GM21526 (cell line): ENCODE measurements around the gene VPS9D1.
"Not testable (repeated sequence)": the region's sequence is repeated elsewhere in the genome, so short reads cannot be mapped to it uniquely, and the experiment has no call there.

Experiments
- ATAC-seq: cut with Tn5 transposase; IDR thresholded peaks from one replicate; pipeline ENCODE4 v1.9.1; 2021; ENCODE audit warnings: moderate library complexity; ENCODE audit not compliant: unreplicated experiment, low FRiP score

Gene VPS9D1

DNA sequence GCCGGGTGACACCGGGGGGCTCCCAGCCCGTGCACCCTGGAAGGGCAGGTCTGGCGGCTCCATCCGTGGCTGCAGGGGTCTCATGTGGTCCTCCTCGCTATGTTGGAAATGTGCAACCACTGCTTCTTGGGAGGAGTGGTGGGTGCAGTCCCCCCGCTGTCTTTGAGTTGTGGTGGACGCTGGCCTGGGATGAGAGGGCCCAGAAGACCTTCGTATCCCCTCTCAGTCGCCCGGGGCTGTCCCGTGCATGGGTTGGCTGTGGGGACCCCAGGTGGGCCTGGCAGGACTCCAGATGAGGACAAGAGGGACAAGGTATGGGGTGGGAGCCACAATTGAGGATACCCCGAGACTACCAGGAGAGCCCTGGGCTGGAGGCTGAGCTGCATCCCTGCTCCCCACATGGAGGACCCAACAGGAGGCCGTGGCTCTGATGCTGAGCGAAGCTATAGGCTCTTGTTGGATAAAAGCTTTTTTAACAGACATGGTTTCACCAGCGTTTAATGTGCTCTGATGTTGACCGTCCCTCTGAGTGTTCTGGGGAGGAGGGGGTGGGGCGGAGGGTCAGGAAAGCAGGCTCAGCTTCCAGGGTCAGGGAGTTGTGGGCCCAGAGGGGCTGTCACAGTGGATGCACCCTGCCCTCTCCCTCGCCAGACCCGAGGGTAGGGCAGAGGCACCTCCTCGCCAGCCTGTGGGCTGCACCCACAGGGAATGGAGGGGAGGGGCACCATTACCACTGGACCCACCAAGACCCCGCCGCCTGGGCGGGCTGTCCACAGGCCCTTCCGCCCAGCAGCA, 24.6 kb downstream of the VPS9D1 start:
- no peak for ATAC-seq

DNA sequence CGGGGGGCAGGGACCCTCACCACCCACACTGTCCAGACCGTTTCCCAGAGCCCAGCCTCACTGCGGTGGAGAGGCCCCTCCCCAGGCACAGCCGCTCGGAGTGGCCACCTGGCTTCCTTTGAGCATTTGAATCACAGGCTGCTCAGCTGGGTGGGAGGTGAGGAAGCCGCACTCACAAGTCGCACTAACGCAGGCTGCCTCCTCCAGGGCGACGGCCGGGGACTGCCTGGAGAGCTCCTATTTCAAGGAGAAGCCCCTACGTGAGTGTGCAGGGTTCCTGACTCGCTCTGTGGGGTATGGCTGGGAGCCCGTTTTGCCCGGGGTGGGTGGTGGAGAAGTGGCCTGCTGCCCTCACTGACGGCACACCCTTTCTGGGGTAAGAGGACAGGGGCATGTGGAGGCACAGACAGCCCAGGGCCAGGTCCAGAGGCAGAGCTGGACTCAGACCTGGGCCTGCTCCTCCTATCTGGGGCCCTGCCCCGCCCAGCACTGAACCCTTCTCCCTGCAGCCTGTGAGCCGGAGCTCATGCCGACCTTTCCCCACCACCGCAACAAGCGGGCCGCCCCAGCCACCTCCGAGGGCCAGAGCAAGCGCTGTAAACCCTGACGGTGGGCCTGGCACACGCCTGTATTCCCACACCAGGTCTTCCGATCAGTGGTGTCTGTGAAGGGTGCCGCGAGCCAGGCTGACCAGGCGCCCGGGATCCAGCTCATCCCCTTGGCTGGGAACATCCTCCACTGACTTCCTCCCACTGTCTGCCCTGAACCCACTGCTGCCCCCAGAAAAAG, 25.4 kb downstream of the VPS9D1 start:
- ATAC-seq = no peak

DNA sequence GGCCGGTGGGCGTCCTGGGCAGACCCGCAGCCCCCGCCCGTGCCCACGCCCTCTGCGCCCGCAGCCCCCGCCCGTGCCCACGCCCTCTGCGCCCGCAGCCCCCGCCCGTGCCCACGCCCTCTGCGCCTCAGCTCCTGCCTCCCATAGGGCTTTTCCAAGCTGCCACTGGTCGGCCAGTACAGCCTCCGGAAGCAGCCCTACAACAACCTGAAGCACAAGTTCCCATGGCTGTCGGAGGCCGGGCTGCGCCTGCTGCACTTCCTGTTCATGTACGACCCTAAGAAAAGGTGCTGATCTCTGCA, 26.0 kb downstream of the VPS9D1 start:
- ATAC-seq = not testable (repeated sequence)

DNA sequence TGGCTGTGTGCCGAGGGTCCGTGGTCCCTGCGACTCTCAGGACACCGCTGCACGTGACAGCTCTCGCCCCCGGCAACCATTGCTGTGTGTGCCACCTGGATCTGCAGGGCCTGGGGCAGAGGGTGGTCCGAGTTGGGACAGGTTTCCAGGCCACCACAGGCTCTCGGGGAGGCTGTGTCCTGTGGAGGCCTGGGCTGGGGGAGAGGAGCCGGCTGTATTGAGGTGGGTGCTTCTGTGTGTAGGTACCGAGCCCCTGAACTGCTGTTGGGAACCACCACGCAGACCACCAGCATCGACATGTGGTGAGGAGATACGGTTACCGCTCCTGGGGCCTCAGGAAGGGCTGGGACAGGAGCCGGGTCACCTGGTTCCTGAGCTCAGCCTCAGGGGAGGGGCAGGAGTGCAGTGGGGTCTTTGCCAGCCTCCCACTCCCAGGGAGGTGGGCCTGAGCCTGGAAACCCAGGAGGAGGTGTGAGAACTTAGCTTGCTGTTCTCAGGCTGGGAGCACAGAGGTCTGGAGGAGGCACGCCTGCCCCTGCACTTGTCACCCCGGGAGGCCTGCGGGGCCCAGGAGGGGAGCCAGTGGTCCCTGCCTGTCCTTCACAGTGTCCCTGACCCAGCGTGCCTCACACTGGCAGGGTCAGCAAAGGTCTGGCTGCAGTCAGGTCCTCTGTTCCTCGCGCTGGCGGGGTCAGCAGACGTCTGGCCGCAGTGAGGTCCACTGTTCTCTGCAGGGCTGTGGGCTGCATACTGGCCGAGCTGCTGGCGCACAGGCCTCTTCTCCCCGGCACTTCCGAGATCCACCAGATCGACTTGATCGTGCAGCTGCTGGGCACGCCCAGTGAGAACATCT, 26.5 kb downstream of the VPS9D1 start:
- ATAC-seq = no peak

DNA sequence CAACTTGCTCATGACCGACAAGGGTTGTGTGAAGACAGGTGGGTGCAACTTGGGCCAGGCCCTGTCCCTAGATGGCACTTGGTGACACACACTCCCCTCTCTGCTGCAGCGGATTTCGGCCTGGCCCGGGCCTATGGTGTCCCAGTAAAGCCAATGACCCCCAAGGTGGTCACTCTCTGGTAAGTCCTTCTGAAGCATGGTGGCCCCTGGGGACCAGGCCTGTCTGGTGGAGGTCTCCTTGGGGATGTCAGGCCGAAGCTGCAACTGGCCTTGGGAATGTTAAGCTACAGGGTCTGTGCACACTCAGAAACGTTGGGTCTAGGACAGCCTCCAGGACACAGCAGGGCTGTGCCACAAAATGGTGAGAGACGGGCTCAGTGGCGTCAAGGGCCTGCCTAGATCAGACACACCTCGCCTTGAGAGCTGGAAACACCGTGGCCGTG, 27.4 kb downstream of the VPS9D1 start:
- no peak for ATAC-seq

DNA sequence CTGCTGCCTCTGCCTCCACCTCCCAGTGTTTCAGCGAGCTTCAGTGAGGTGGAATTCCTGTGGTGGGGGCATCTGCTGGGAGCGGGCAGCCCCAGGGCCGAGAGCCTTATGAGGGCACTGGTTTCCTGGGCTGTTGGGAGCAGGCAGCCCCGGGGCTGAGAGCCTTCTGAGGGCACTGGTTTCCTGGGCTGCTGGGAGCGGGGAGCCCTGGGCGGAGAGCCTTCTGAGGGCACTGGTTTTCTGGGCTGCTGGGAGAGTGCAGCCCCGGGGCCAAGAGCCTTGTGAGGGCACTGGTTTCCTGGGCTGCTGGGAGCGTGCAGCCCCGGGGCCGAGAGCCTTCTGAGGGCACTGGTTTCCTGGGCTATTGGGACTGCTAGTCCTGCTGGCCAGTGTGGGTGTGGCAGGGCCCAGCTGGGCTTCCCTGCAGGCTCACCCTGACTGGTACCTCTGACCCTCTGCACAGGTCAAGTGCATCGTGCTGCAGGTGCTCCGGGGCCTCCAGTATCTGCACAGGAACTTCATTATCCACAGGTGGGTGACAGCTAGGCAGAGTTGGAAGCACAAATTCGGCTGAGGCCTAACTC, 28.6 kb downstream of the VPS9D1 start:
- ATAC-seq = no peak

DNA sequence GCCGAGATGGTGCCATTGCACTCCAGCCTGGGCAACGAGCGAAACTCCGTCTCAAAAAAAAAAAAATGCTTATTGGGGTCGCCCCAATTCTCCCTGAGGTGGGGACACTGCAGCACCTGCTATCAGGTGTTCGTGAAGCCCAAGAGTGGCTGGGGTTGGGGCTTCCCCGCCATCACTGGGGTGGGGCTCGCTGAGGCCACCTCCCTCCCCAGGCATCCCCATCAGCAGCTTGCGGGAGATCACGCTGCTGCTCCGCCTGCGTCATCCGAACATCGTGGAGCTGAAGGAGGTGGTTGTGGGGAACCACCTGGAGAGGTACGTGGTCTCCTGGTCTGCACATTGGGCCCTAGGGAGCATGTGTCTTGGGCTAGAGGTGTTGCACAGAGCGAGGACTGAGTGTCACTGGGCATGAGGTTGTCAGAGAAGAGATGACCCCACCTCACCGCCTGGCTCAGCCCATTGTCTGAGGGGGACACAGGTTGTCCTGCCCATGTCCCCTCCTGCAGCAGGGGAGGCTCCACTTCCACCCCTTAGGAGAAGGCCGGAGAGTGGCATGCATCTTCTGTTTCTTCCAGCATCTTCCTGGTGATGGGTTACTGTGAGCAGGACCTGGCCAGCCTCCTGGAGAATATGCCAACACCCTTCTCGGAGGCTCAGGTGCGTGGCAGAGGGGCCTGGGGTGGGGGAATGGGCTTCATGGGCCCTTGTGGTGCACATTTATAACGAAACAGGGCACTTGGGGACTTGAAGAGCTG, 29.3 kb downstream of the VPS9D1 start:
- ATAC-seq = no peak

DNA sequence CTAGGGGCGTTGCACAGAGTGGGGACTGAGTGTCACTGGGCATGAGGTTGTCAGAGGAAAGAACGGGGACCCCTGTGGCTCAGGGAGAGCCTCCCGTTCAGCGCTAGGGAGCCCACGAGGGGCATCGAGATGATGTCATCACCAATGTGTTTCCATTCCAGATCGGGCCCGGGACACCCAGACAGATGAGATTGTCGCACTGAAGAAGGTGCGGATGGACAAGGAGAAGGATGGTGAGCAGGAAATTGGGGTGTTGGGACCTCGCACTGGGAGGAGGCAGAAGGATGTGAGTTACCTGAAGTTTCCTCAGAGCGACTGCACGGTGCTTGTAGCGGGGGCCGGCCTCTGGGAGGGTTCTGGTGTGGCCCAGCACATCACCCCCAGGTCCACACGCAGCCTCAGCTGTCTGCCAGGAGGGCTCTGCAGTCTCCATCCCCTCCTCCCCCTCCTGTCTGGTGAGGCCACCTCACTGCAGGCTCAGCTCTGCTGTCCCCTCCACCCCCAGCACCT, 30.3 kb downstream of the VPS9D1 start:
- ATAC-seq = no peak

DNA sequence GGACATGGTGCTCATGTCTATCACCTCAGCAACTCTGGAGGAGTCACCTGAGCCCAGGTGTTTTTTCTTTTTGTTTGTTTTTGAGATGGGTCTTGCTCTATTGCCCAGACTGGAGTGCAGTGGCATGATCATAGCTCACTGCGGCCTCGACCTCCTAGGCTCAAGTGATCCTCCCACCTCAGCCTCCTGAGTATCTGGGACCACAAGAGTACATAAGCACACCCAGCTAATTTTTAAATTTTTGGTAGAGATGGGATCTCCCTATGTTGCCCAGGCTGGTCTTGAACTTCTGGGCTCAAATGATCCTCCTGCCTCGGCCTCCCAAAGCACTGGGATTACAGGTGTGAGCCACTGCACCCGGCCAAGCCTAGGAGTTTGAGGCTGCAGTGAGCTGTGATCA, 31.1 kb downstream of the VPS9D1 start:
- not testable (repeated sequence) for ATAC-seq

DNA sequence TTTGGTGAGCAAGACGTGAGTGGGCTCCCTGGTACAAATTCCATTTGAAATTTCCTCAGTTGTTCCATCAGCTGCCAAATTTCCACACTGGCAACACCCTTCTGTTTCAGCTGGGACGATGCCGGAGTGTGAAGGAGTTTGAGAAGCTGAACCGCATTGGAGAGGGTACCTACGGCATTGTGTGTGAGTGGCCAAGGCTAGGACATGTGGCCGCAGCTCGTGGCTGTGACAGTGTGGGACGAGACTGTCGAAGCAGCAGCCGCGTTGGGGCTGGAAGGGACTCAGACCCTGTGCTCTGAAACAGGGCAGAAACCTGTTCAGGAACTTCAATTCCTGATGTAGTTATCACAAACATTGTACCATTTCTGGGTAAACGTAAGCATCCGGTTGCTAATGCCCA, 31.6 kb downstream of the VPS9D1 start:
- ATAC-seq = no peak

DNA sequence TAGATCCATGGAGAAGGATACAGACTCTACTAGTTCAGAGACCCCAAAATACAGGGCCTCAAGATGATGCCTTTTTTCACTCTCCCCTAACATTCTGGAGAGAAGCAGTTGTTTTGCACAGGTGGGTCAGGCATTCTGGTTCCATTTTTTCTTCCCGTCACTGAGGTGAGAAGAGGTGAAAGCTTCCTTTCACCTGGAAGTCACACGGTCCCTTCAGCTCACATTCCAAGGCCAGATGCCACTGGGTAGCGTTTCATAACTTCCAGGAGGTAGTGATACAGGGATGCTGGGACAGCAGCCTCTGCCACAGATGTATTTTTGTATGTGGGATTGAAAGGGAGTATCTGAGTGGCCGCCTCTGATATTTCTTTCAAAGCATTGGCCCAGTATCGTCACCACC, 32.3 kb downstream of the VPS9D1 start:
- no peak for ATAC-seq

DNA sequence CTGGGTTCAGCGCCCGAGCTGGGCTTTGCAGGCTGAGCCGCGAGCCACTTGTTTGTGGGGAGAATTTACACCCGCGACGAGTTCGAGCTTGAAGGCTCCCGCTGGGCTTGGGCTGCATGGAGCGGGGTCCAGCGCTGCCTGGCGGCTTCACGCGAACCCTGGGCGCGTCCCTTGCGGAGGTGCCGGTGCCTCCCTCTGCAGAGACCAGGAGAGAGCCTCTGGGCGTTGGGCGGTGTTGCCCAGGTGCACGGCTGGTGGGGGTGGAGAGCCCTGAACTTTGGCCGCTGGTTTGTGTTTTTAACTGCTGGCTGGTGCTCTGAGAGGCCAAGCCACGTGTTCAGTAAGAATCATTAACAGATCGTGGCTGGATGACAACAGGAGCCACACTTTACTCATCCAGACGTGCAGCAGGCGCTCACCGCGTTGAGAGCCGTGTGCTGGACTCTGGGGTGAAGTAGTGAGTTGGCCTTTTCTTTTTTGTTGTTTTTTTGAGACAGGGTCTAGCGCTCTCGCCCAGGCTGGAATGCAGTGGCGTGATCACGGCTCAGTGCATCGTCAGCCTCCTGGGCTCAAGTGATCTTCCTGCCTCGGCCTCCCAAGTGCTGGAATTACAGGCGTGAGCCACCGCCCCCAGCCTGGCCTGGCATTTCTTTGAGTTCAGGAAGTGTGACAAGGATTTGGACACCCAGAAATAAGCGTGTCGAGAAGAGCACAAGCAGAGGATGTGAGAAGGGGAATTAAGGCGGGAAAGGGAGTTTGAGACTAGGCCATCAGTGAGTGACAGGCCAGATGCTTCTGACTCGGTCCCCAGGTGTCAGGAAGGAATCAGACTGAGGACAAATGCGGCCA, 33.4 kb downstream of the VPS9D1 start:
- ATAC-seq = peak; percentile 26

DNA sequence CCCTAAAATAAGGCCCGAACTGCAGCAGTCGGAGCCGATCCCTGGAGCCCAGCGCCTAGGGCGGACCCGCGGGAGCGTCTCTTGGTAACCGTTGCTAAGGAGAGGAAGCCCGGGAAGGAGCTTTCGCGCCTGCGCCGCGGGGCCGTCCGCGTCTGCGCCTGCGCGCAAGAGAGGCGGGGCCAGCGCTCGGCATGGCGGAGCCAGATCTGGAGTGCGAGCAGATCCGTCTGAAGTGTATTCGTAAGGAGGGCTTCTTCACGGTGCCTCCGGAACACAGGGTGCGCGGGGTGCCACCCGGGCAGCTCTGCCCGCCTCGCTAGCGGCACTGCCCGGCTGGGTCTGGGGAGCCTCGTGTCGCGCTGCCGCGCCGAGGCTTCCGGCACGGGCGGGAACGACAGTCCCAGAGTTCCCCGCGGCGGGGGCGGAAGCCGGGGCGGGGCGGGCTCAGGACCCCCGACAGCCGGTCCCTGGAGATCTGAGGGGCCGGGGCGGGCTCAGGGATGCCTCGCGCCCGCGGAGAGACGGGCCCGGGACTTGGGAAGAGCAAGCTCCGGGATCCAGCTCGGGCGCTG, 34.1 kb downstream of the VPS9D1 start, which contains the start of gene CDK10:
Gene CDK10 (plus strand): TSS at position 170 of the 572 bp plus-strand sequence. CDS start 22 bp downstream, at position 192.
- ATAC-seq = peak; percentile 69

DNA sequence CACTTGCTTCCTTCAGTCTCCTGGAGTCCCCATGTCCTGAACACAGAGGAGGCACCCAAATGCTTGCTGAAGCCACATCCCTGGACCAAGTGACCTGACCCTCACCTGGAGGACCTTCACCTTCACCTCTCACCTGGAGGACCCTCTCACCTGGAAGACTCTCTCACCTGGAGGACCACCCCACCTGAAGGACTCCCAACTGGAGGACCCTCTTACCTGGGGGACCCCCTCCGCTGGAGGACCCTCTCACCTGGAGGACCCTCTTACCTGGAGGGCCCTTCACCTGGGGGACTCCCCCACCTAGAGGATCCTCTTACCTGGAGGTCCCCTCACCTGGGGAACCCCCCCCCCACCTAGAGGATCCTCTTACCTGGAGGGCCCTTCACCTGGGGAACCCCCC, 34.8 kb downstream of the VPS9D1 start:
- no peak for ATAC-seq

DNA sequence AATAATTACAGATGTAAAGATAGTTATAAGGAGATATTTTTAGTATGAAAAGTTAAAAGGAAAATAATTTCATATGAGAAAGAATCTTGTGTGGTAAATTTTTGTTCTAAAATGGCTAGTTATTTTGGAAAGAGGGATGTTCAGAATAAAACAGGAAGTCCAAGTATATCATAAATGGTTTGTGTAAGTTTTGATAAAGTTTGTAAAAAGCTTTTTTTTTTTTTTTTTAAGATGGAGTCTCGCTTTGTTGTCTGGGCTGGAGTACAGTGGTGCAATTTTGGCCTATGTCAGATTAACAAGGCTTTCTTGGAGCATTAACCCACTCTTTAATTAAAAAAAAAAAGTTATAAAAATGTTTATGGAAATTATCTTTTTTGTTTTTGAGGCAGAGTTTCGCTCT, 42.4 kb downstream of the VPS9D1 start:
- ATAC-seq = no peak

DNA sequence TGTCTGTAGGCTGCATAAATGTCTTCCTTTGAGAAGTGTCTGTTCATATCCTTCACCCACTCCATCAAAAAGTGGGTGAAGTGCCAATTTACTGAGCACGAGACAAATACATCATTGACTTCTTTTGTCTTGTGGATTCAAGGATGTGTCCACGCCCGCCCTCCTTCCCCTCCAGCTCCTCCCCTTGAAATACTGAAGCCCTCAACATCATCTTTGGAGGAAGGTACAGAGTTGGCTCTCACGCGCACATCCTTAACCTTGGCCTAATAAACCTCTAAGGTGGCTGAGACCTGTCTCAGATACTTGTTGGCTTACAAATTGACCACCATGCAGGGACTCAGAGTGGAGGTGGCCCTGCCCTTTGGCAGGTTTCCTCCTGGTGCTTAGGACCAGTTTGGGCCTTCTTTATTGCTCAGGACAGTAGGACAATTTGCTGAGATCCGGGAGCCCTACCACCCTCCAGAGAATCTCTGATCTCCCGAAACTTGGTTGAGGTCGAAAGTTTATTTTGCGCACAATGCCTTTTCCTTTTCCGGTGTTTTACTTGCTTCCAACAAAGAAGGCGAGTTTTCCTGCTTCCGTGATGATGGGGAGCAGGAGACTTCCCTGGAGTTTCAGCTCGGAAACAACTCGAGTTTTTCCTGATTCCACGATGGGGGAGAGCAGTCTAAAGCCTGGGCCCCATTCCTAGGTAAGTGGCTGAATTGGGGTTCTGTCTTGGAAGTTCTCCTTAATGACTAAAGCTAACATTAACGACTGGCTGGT, 48.3 kb downstream of the VPS9D1 start:
- no peak for ATAC-seq

DNA sequence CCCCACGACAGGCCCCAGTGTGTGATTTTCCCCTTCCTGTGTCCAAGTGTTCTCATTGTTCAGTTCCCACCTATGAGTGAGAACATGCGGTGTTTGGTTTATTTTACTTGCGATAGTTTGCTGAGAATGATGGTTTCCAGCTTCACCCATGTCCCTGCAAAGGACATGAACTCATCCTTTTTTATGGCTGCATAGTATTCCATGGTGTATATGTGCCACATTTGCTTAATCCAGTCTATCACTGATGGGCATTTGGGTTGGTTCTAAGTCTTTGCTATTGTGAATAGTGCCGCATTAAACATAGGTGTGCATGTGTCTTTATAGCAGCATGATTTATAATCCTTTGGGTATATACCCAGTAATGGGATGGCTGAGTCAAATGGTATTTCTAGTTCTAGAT, 49.1 kb downstream of the VPS9D1 start:
- not testable (repeated sequence) for ATAC-seq
